Nephron (organoid): ENCODE data around the gene ANKLE1.

ENCODE experiments used
- H3K27ac Mint-ChIP-seq, 3 experiments: 2 replicates each; pipeline ENCODE4 v1.8.0; 2020; ENCODE audit warnings: mixed read lengths in 3 of 3, mild to moderate bottlenecking in 2 of 3, moderate library complexity in 1 of 3
- H3K27me3 Mint-ChIP-seq: 2 replicates; pipeline ENCODE4 v1.8.0; 2021; ENCODE audit warnings: low read depth, mild to moderate bottlenecking, moderate library complexity, mixed read lengths
- H3K36me3 Mint-ChIP-seq: 2 replicates; pipeline ENCODE4 v1.8.0; 2020; ENCODE audit warnings: low read depth, mixed read lengths
- H3K4me1 Mint-ChIP-seq: 2 replicates; pipeline ENCODE4 v1.8.0; 2020; ENCODE audit warnings: mixed read lengths
- H3K4me3 Mint-ChIP-seq, 3 experiments: 2 replicates each; pipeline ENCODE4 v1.8.0; 2020; ENCODE audit warnings: mild to moderate bottlenecking in 3 of 3, mixed read lengths in 3 of 3, moderate library complexity in 2 of 3
- H3K9me3 Mint-ChIP-seq: 2 replicates; pipeline ENCODE4 v1.8.0; 2020; ENCODE audit warnings: mixed read lengths
- TF ChIP-seq, protein P1 (sequence below), 3 experiments: fragments of 200-600 bp; sonication (generic); IDR thresholded peaks; one replicate each; pipeline ENCODE4 v1.5.0; 2021; ENCODE audit warnings: antibody characterized with exemption in 3 of 3; ENCODE audit not compliant: unreplicated experiment in 3 of 3

Gene ANKLE1

DNA sequence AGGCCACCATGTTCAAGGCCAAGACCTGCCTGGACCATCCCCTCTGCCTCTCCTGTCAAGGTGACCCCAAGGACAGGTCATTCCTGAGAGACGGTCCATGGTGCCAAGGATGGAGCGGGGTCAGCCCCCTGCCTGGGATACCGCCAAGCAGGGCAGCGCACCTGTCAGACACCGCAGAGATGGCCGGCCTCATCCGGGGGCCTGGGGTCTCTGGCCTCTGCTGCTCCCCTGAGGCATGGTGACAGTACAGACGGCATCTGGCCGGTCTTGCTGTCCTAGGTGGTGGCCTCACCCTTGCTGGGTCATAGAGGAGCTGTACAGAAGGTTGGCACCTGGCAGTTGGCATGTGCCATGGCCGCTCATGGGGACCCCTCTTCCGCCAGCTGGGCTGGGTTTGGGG, 38.7 kb downstream of the ANKLE1 start:
- no peaks in the 10 kb centered on the region for H3K27me3 Mint-ChIP-seq
- H3K36me3 Mint-ChIP-seq: peaks cover 19% of the 10 kb centered on the region
- H3K27ac Mint-ChIP-seq: no peak overlapping the region
- H3K4me3 Mint-ChIP-seq: no peak overlapping the region
- no peaks in the 10 kb centered on the region for H3K9me3 Mint-ChIP-seq
- TF ChIP-seq, protein P1, sequence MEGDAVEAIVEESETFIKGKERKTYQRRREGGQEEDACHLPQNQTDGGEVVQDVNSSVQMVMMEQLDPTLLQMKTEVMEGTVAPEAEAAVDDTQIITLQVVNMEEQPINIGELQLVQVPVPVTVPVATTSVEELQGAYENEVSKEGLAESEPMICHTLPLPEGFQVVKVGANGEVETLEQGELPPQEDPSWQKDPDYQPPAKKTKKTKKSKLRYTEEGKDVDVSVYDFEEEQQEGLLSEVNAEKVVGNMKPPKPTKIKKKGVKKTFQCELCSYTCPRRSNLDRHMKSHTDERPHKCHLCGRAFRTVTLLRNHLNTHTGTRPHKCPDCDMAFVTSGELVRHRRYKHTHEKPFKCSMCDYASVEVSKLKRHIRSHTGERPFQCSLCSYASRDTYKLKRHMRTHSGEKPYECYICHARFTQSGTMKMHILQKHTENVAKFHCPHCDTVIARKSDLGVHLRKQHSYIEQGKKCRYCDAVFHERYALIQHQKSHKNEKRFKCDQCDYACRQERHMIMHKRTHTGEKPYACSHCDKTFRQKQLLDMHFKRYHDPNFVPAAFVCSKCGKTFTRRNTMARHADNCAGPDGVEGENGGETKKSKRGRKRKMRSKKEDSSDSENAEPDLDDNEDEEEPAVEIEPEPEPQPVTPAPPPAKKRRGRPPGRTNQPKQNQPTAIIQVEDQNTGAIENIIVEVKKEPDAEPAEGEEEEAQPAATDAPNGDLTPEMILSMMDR (IDR thresholded peaks at IDR 0.05; ENCODE audit: unreplicated experiment in 3 of 3): no peak
- no peaks in the 10 kb centered on the region for H3K4me1 Mint-ChIP-seq

DNA sequence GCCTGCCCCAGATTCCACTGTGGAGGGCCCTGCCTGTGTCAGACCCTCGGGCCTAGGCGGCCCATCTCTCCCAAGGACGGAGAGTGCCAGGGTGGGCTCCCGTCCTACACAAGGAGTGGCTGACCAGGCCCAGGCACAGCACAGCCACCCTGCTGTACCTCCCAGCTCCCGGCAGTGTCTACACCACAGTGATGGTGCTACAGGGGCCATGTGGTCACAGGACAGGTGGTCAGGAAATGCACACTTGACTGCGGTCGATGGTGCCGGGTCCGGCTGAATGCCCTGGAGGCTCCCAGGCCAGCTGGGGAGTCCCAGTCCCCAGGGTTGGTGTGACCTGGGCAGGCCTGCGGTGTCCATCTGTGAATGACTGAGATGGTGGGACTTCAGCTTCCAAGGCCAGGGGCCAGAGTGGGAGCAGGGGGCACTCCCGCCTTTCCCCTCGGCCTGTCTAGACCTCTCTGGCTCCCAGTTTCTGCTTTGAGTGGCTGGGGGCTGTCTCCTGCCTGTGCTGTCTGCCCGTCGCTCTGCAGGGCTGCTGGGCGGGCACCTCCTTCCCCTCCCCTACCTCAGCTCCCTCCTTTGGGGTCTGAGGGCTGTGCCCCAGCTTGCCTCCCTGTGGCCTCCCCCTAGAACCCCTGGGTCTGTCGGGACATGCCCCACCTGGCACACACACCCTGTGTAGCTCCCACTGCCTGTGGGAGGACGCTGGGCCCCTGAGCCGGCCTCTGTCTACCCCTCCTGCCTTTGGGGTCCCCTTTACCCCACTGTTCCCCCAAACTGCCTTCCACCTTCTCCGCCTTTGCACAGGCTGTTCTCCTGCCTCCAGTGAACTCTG, 40.2 kb downstream of the ANKLE1 start:
- peaks cover 11% of the 10 kb centered on the region for H3K36me3 Mint-ChIP-seq
- TF ChIP-seq, protein P1 (IDR thresholded peaks at IDR 0.05; ENCODE audit: unreplicated experiment in 3 of 3): no peak
- no peaks in the 10 kb centered on the region for H3K4me1 Mint-ChIP-seq

DNA sequence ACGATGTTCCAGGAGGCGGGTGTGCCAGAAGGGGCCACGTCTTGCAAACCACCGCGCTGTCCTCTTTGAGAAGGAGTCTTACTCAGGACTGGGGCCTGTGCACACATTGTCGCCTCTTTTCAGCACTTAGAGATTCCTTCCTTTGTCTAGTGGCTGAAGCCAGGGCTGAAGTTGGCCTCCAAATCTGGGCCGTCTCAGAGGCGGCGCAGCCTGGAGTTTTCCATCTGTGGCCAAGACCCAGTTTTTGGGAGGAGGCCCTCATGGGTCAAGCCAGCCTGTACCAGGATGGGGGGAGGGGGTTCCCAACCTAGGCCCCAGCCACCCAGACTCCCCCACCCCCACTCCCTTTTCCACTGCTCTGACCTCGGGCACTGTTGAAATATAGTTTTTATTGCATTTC, 41.2 kb downstream of the ANKLE1 start:
- peaks cover 11% of the 10 kb centered on the region for H3K36me3 Mint-ChIP-seq
- peak overlapping the region in 1 of 3 experiments; percentile 60 for H3K27ac Mint-ChIP-seq
- H3K4me1 Mint-ChIP-seq: peaks cover 3% of the 10 kb centered on the region
- TF ChIP-seq, protein P1 (IDR thresholded peaks at IDR 0.05; ENCODE audit: unreplicated experiment in 3 of 3): no peak
- H3K27me3 Mint-ChIP-seq: peaks cover 7% of the 10 kb centered on the region
- no peaks in the 10 kb centered on the region for H3K9me3 Mint-ChIP-seq
- H3K4me3 Mint-ChIP-seq: no peak overlapping the region

More for the DNA sequence above, 40.2 kb downstream of the ANKLE1 start:
- Mint-ChIP-seq H3K27ac (no peak overlapping the region), H3K4me3 (no peak overlapping the region), H3K27me3 (peaks cover 1% of the 10 kb centered on the region), H3K9me3 (no peaks in the 10 kb centered on the region)

DNA sequence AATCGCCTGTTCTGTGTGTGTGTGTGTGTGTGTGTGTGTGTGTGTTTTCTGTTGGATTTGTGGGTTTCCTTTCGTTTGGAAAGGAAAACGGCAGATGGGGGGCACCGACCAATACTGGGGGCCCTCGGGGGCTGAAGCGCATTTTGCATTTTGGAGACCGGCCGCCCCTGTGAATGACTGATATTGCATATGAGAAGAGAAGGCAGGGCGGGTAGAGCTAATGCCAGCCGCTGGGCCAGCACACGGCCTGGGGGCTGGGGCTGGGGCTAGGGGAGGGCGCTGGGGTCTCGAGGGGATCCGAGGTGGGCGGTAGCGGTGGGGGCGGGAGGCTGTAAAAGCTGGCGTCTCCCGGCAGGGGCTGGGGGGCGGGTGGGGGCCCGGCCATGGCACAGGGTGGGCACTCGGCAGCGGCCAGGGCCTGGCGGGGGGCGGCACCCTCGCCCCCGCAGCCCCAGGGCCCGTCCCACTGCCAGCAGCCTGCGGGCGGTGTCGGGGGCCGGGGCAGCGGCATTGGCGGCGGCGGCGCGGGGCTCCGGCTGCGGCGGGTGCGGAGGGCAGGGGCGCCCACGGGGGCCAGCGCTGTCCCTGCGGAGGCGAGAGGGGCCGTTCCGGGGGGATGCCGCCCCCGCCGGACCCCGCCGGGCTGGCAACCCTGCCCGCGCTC, 41.7 kb downstream of the ANKLE1 start:
- H3K27me3 Mint-ChIP-seq: peaks cover 9% of the 10 kb centered on the region

DNA sequence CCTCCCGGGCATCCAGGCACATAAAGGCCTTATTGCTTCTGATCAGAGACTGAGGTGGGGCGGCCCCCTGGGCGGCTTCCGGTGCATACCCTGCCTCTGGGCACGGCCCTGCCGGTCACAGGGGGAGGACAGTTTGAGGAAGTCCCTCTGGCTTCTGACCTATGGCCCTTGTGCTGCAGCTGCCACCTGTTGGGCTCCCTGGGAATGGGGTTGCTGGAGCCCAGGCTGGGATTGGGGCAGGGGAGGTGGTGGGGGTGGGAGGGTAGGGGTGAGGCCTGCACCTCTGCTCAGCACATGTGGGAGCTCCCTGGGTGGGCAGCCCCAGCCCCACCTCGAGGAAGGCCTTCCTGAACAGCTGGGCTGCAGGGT, 42.2 kb downstream of the ANKLE1 start:
- Mint-ChIP-seq H3K27me3 (peaks cover 9% of the 10 kb centered on the region), H3K9me3 (no peaks in the 10 kb centered on the region), H3K4me1 (peaks cover 4% of the 10 kb centered on the region), H3K4me3 (no peak overlapping the region), H3K36me3 (peaks cover 11% of the 10 kb centered on the region), H3K27ac (no peak overlapping the region)
- TF ChIP-seq, protein P1 (IDR thresholded peaks at IDR 0.05; ENCODE audit: unreplicated experiment in 3 of 3): no peak

More for the DNA sequence above, 41.7 kb downstream of the ANKLE1 start:
- TF ChIP-seq, protein P1 (IDR thresholded peaks at IDR 0.05; ENCODE audit: unreplicated experiment in 3 of 3): no peak
- peak overlapping the region in 1 of 3 experiments; percentile 60 for H3K27ac Mint-ChIP-seq
- no peaks in the 10 kb centered on the region for H3K9me3 Mint-ChIP-seq
- peaks cover 4% of the 10 kb centered on the region for H3K4me1 Mint-ChIP-seq
- H3K4me3 Mint-ChIP-seq: no peak overlapping the region
- H3K36me3 Mint-ChIP-seq: peaks cover 11% of the 10 kb centered on the region
